Duodenal mucosa (tissue), 2 donors: ENCODE data around the gene MARCHF10.

Experiments
- H3K27ac ChIP-seq: one replicate; pipeline ENCODE4 v1.7.0; 2013; ENCODE audit warnings: low read depth, low read length
- H3K27me3 ChIP-seq, 2 donors: one replicate each; pipeline ENCODE4 v1.7.0; 2013; ENCODE audit warnings: low read length in 2 of 2, control low read depth in 1 of 2; ENCODE audit not compliant: insufficient read depth in 2 of 2, control insufficient read depth in 1 of 2
- H3K36me3 ChIP-seq, 2 donors: one replicate each; pipeline ENCODE4 v1.7.0; 2013; ENCODE audit warnings: low read length in 2 of 2, control low read depth in 1 of 2; ENCODE audit not compliant: insufficient read depth in 2 of 2, control insufficient read depth in 1 of 2
- H3K4me1 ChIP-seq, 2 donors: one replicate each; pipeline ENCODE4 v1.7.0; 2013; ENCODE audit warnings: low read length in 2 of 2, control low read depth in 1 of 2; ENCODE audit not compliant: insufficient read depth in 2 of 2, control insufficient read depth in 1 of 2
- H3K4me3 ChIP-seq, 2 donors: one replicate each; pipeline ENCODE4 v1.7.0; 2013; ENCODE audit warnings: low read length in 2 of 2, low read depth in 1 of 2
- H3K9ac ChIP-seq, 2 donors: one replicate each; pipeline ENCODE4 v1.7.0; 2013; ENCODE audit warnings: low read length in 2 of 2, low read depth in 1 of 2
- H3K9me3 ChIP-seq, 2 donors: one replicate each; pipeline ENCODE4 v1.7.0; 2013; ENCODE audit warnings: low read length in 2 of 2, control low read depth in 1 of 2; ENCODE audit not compliant: control insufficient read depth in 1 of 2

MARCHF10 gene

DNA sequence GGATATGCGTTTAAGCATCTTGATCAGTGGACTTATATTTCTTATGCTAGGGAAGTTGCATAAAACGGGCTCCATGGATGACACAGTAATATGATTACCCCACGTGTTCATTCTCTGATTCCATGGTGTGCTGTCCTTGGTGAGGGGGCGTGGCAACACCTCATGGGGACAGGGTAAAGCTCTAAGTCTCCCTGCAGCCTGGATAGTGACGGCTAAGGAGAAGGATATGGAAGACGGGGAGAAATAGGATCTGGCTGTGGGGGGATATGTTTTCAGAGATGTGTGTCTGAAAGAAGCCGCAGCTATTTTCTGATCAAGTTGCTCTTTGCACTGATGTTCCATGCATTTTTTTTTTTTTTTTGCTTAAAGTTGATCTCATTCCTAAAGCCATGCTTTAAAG is 84.3 kb downstream of the MARCHF10 start:
- Histone ChIP-seq H3K4me1 (peaks cover 0 to 9% of the 10 kb centered on the region in 2 donors), H3K27me3 (peaks cover 0 to 4% of the 10 kb centered on the region in 2 donors), H3K4me3 (no peak overlapping the region), H3K36me3 (no peaks in the 10 kb centered on the region), H3K9ac (no peak overlapping the region), H3K9me3 (no peaks in the 10 kb centered on the region), H3K27ac (no peak overlapping the region)

DNA sequence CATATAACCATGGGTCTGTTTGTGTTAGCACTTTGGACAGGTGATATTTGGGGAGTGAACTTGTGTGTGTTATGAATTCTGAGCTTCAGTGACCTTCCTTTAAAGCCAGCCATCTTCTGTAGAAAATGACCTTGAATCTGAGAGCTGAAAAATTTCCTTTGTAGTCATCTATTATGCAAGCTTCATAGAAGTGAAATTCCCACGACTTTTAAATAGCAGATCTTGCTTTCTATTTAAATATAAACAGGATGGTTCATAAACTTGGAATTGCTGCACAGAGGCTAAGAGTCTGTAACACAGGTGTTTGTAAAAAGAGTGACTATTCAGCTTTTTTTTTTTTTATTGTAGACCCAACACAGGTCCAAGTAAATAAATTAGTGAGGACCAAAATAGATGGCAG is 85.5 kb downstream of the MARCHF10 start:
- H3K27ac ChIP-seq: no peak overlapping the region
- peaks cover 0 to 9% of the 10 kb centered on the region in 2 donors for H3K4me1 ChIP-seq
- peaks cover 0 to 4% of the 10 kb centered on the region in 2 donors for H3K27me3 ChIP-seq
- no peak overlapping the region for H3K4me3 ChIP-seq
- H3K36me3 ChIP-seq: no peaks in the 10 kb centered on the region
- no peak overlapping the region for H3K9ac ChIP-seq
- H3K9me3 ChIP-seq: no peaks in the 10 kb centered on the region

DNA sequence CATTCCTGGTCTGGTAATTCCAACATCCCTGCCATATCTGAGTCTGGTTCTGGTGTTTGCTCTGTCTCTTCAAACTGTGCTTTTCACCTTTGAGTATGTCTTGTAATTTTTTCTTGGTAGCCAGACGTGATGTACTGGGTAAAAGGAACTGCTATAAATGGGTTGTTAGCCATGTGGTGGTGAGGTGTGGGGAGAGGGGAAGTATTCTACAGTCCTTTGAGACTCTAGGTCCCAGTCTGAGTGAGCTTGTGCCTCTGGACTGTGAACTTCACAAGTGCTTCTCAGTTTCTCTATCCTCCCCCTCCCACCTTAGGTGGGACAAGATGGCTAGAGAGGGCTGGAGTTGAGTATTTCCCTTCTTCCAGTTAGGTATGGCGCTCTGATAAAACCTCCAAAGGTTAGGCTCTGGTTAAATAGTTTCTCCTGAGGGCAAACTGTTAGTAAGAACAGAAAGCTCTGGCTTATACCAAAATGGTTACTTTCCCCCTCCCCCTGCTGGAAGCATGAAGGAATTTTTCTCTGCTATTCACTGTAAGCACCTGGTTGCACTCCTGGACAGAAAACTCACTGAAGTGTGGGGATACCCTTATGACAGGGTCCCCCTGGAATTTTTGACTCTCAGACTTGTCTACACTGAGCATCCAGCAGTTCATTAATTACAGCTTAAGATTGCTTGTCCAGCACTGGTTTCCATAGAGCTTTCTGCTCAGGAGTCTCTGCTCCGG is 87.8 kb downstream of the MARCHF10 start:
- no peak overlapping the region for H3K27ac ChIP-seq
- peaks cover 0 to 3% of the 10 kb centered on the region in 2 donors for H3K4me1 ChIP-seq
- H3K9me3 ChIP-seq: no peaks in the 10 kb centered on the region
- no peak overlapping the region for H3K9ac ChIP-seq
- H3K27me3 ChIP-seq: no peaks in the 10 kb centered on the region
- H3K36me3 ChIP-seq: no peaks in the 10 kb centered on the region
- H3K4me3 ChIP-seq: no peak overlapping the region

DNA sequence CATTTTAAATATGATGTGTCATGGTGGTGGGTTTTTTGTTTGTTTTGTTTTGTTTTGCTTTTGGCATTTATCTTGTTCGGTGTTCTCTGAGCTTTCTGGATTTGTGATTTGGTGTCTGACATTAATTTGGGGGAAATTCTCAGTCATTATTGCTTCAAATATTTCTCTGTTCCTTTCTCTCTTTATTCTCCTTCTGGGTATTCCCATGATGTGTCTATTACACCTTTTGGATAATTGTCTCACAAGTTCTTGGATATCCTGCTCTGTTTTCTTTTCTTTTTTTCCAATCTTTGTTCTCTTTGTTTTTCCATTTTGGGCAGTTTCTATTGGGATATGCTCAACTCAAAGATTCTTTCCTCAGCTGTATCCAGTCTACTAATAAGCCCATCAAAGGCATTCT is 88.5 kb downstream of the MARCHF10 start:
- no peaks in the 10 kb centered on the region for H3K9me3 ChIP-seq
- H3K27me3 ChIP-seq: no peaks in the 10 kb centered on the region
- no peak overlapping the region for H3K9ac ChIP-seq
- H3K4me3 ChIP-seq: no peak overlapping the region
- H3K4me1 ChIP-seq: peaks cover 0 to 3% of the 10 kb centered on the region in 2 donors
- H3K27ac ChIP-seq: no peak overlapping the region
- H3K36me3 ChIP-seq: no peaks in the 10 kb centered on the region

DNA sequence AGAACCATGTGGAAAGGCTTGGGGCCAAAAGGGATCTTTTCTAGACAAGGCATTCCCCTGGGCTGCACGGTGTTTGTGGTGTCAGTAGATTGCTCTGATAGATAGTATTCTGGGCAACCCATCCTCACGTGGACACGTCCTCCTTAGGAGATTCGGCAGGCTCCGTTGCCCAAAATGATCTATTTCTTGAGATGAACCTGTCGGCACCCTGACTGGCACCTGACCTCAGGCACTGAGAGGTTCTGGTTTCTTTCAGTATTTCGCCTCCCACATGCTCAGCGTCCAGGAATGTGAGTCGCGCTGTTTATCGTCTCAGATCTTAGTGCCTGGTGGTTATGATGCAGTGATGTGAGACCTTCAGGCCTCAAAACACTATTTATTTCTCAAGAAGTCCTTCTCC is 89.7 kb downstream of the MARCHF10 start:
- Histone ChIP-seq H3K27ac (no peak overlapping the region), H3K9me3 (no peaks in the 10 kb centered on the region), H3K4me1 (no peaks in the 10 kb centered on the region), H3K36me3 (no peaks in the 10 kb centered on the region), H3K9ac (no peak overlapping the region), H3K4me3 (no peak overlapping the region), H3K27me3 (no peaks in the 10 kb centered on the region)

DNA sequence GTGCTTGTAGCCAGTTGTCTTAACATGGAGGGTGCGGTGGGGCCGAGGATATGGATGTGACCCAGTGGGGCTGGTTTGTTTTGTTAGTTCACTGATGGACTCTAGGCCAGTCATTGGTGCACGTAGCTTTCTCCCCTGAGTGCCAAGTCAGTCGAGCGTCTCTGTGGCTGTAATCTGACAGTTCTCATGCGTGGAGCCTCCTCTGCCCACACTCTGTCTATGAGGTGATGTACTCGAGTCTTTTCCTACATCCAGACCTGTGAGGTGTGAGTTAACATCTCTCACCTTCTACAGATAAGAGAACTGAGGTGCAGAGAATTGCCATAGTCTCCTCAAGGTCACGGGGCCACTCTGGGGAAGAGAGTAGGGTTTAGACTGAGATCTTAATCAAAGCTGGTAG is 90.2 kb downstream of the MARCHF10 start:
- H3K27me3 ChIP-seq: no peaks in the 10 kb centered on the region
- H3K27ac ChIP-seq: no peak overlapping the region
- H3K9me3 ChIP-seq: no peaks in the 10 kb centered on the region
- H3K36me3 ChIP-seq: no peaks in the 10 kb centered on the region
- no peak overlapping the region for H3K9ac ChIP-seq
- H3K4me1 ChIP-seq: no peaks in the 10 kb centered on the region
- H3K4me3 ChIP-seq: no peak overlapping the region

DNA sequence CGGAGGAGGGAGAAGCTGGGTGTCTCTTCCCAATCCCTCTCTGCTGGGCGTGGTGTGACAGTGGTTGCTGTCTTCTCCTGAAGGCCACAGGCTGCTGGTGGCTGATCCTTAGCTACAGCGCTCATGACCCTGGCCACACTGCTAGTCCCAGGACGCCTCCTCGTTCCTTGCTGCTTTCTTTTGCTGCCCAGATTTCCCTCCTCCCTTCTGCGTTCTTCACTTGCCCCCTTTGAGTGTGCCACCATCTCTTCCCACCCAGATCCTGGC is 90.6 kb downstream of the MARCHF10 start:
- H3K4me3 ChIP-seq: no peak overlapping the region
- H3K27ac ChIP-seq: no peak overlapping the region
- no peaks in the 10 kb centered on the region for H3K36me3 ChIP-seq
- no peak overlapping the region for H3K9ac ChIP-seq
- H3K27me3 ChIP-seq: no peaks in the 10 kb centered on the region
- no peaks in the 10 kb centered on the region for H3K4me1 ChIP-seq
- H3K9me3 ChIP-seq: no peaks in the 10 kb centered on the region

DNA sequence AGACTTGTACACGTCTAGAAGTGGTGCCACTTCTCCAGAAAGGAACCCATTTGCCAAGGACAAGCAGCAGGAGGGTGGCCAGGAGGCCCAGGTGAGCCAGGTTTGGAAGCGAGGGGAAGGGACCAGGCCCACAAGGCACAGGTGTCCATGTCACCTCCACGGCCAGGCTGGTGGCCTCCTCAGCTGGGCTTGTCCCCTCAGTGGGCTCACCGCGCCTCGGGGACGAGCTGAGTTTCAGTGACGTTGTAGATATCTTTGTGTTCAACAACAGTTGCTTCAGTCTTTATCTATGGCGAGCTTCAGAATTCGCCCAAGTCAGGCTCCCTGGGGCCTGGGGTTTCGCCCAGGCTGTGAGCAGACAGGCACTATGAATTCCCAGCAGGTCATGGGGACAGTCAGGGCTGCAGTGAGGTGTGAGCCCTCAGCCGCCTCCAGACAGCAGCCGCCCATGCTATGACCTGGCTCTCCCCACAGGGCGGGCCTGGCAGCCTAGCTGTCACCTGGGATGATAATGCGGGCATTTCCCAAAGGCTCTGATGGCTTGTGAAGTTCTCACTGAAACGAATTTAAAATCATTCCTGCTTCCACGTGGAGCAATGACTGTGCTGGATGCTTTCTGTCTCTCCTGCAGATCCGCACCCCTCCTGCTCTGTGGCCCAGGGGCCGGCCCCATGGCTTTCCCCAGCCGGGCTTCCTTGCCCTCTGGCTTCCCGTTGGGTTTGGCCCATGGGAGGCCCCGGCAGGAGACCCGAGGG is 91.1 kb downstream of the MARCHF10 start:
- H3K27ac ChIP-seq: no peak overlapping the region
- no peaks in the 10 kb centered on the region for H3K4me1 ChIP-seq
- no peaks in the 10 kb centered on the region for H3K27me3 ChIP-seq
- no peak overlapping the region for H3K9ac ChIP-seq
- no peaks in the 10 kb centered on the region for H3K9me3 ChIP-seq
- H3K4me3 ChIP-seq: no peak overlapping the region
- no peaks in the 10 kb centered on the region for H3K36me3 ChIP-seq

DNA sequence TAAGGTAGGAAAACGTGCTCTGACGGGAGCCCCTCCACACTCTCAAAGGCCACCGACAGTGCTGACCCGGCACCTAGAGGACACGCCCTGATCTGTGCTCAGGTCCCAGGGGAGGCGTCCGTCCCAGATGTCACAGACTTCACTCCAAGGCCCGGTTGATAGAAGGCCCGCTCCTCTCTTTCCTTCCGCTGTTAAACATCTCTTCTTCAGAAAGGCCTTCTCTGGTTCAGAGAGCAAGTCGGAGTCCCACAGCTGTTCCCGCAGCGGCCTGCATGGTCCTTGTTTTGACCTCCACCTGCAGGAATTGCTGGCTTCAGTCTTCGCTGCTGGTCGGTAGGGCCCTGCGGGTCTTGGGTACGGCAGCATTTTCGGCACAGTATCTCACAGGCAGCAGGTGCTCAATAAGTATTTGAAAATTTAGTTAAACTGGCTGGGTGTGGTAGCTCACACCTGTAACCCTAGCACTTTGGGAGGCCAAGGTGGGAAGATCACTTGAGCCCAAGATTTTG is 92.2 kb downstream of the MARCHF10 start:
- H3K9ac ChIP-seq: no peak overlapping the region
- no peak overlapping the region for H3K4me3 ChIP-seq
- H3K9me3 ChIP-seq: no peaks in the 10 kb centered on the region

DNA sequence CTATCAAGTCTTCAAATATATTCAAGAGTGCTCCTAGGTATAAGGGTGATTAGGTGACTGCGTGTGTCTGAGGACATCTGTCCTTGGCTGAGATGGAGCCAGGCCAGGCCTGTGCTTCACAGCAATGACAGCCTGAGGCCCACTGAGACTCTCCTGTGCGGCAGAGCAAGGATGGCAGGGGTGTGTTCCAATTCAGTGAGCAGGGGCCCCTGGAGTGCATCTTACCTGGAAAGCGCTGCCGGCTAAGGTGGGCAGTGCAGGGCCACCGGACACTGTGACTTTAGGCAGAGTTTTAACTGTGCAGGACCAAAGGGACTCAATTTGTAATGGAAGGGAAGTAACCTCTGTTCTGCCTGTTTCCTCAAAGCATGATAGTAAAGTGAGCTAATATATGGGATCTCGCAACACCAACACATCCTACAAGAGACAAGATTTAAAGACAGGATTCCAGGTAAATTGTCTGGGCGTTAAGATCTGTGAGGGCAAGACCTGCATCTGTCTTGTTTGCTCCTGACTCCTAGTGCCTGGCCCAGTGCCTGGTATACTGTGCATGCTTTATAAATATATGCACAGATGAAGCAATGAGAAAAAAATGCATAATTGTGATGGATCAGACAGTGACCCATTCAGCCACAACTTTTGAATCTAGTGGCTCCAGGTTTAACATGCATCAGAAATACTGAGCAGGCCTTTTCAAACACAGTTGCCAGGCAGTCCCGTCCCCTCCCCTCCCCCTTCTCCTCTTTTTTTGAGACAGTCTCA is 93.9 kb downstream of the MARCHF10 start:
- Histone ChIP-seq H3K27ac (no peak overlapping the region), H3K27me3 (no peaks in the 10 kb centered on the region)

More for the DNA sequence above, 92.2 kb downstream of the MARCHF10 start:
- H3K4me1 ChIP-seq: no peaks in the 10 kb centered on the region
- H3K27me3 ChIP-seq: no peaks in the 10 kb centered on the region
- no peaks in the 10 kb centered on the region for H3K36me3 ChIP-seq
- no peak overlapping the region for H3K27ac ChIP-seq

More for the DNA sequence above, 93.9 kb downstream of the MARCHF10 start:
- Histone ChIP-seq H3K9ac (no peak overlapping the region), H3K9me3 (no peaks in the 10 kb centered on the region), H3K4me3 (no peak overlapping the region), H3K4me1 (no peaks in the 10 kb centered on the region), H3K36me3 (no peaks in the 10 kb centered on the region)
